Neural progenitor cell (in vitro differentiated cells): ENCODE data around the gene LIPK. TPM values are rescaled to one million over a fixed set of nuclear protein-coding genes. Genes with fewer than 3 reads are reported as not detected.
"Not testable (repeated sequence)": the region's sequence is repeated elsewhere in the genome, so short reads cannot be mapped to it uniquely, and the experiment has no call there.

Experiments
- DNase-seq: peaks from one replicate; pipeline ENCODE4 v3.0.0-alpha.2; 2016; ENCODE audit warnings: low spot score
- H2AFZ ChIP-seq: fragments of 200-600 bp; sonication (generic); replicated peaks from 2 replicates; pipeline ENCODE4 v1.6.1; 2016; ENCODE audit warnings: antibody characterized with exemption
- H3F3A ChIP-seq: fragments of 200-600 bp; sonication (generic); 2 replicates; pipeline ENCODE4 v1.6.1; 2016; ENCODE audit warnings: antibody characterized with exemption, low read depth
- H3K27ac ChIP-seq: fragments of 200-600 bp; sonication (generic); 2 replicates; pipeline ENCODE4 v1.5.1; 2016; ENCODE audit warnings: mild to moderate bottlenecking
- H3K27me3 ChIP-seq: fragments of 200-600 bp; sonication (generic); 2 replicates; pipeline ENCODE4 v1.6.1; 2016; ENCODE audit warnings: mild to moderate bottlenecking, moderate library complexity
- H3K36me3 ChIP-seq: fragments of 200-600 bp; sonication (generic); 2 replicates; pipeline ENCODE4 v1.5.1; 2016
- H3K4me1 ChIP-seq: fragments of 200-600 bp; sonication (generic); 2 replicates; pipeline ENCODE4 v1.6.1; 2016; ENCODE audit warnings: mixed run types
- H3K4me2 ChIP-seq: fragments of 200-600 bp; sonication (generic); 2 replicates; pipeline ENCODE4 v1.6.1; 2016
- H3K4me3 ChIP-seq: fragments of 200-600 bp; sonication (generic); 2 replicates; pipeline ENCODE4 v1.5.1; 2016
- H3K79me2 ChIP-seq: fragments of 200-600 bp; sonication (generic); 2 replicates; pipeline ENCODE4 v1.6.1; 2016; ENCODE audit warnings: low read depth
- H3K9ac ChIP-seq: fragments of 200-600 bp; sonication (generic); 2 replicates; pipeline ENCODE4 v1.6.1; 2016
- H3K9me3 ChIP-seq: fragments of 200-600 bp; sonication (generic); 2 replicates; pipeline ENCODE4 v1.5.1; 2016; ENCODE audit warnings: low read depth
- H4K20me1 ChIP-seq: fragments of 200-600 bp; sonication (generic); 2 replicates; pipeline ENCODE4 v1.6.1; 2016; ENCODE audit warnings: low read depth
- H3K27ac Mint-ChIP-seq: 3 replicates; pipeline ENCODE4 v1.8.0; 2021; ENCODE audit warnings: mixed read lengths
- H3K27me3 Mint-ChIP-seq: 2 replicates; pipeline ENCODE4 v1.8.0; 2022; ENCODE audit warnings: low read depth, mild to moderate bottlenecking, inconsistent platforms, moderate library complexity, mixed read lengths; ENCODE audit not compliant: insufficient read depth
- H3K36me3 Mint-ChIP-seq: 3 replicates; pipeline ENCODE4 v1.8.0; 2021; ENCODE audit warnings: mixed read lengths
- H3K4me1 Mint-ChIP-seq: 3 replicates; pipeline ENCODE4 v1.8.0; 2021; ENCODE audit warnings: mixed read lengths
- H3K4me3 Mint-ChIP-seq: 3 replicates; pipeline ENCODE4 v1.8.0; 2021; ENCODE audit warnings: mild to moderate bottlenecking, moderate library complexity, mixed read lengths
- H3K9me3 Mint-ChIP-seq: 3 replicates; pipeline ENCODE4 v1.8.0; 2020; ENCODE audit warnings: mixed read lengths
- EZH2 ChIP-seq: fragments of 200-600 bp; sonication (generic); IDR thresholded peaks from 2 replicates; pipeline ENCODE4 v1.6.1; 2017; ENCODE audit warnings: antibody characterized with exemption, mild to moderate bottlenecking, moderate library complexity
- EZH2phosphoT487 ChIP-seq: fragments of 200-600 bp; sonication (generic); IDR thresholded peaks from 2 replicates; pipeline ENCODE4 v1.6.1; 2017; ENCODE audit warnings: antibody characterized with exemption
- total RNA-seq: library from RNA; depleted of rRNA; stranded (reverse); fragments of >200 nt; gene quantifications from 2 replicates; pipeline ENCODE4 v1.2.3, GENCODE V29; 2015; ENCODE audit warnings: low replicate concordance
- TF ChIP-seq, protein P1 (sequence below): fragments of 200-600 bp; sonication (generic); IDR thresholded peaks from 2 replicates; pipeline ENCODE4 v1.5.1; 2017; ENCODE audit warnings: antibody characterized with exemption, mild to moderate bottlenecking

Gene LIPK
- total RNA-seq, 1 donor from 2014 or later, result not detected

- no peaks in the 10 kb centered on the region for H3K4me1 ChIP-seq
- H3K9ac ChIP-seq, result no peak overlapping the region
- no peak overlapping the region for H3K27ac ChIP-seq
- Mint-ChIP-seq H3K36me3 (no peaks in the 10 kb centered on the region), H3K4me1 (no peaks in the 10 kb centered on the region), H3K9me3 (no peaks in the 10 kb centered on the region), H3K27ac (no peak overlapping the region), H3K4me3 (no peak overlapping the region), H3K27me3 (peaks cover 3% of the 10 kb centered on the region)
- H4K20me1 ChIP-seq, result no peaks in the 10 kb centered on the region
- no peaks in the 10 kb centered on the region for H3K36me3 ChIP-seq
- no peaks in the 10 kb centered on the region for H3K79me2 ChIP-seq
- H3K9me3 ChIP-seq, result no peaks in the 10 kb centered on the region
- H2AFZ ChIP-seq, result no peak overlapping the region
- no peak overlapping the region for H3K4me3 ChIP-seq
- no peak for DNase-seq
- TF ChIP-seq EZH2 (no peak), EZH2phosphoT487 (no peak)
- TF ChIP-seq, protein P1, sequence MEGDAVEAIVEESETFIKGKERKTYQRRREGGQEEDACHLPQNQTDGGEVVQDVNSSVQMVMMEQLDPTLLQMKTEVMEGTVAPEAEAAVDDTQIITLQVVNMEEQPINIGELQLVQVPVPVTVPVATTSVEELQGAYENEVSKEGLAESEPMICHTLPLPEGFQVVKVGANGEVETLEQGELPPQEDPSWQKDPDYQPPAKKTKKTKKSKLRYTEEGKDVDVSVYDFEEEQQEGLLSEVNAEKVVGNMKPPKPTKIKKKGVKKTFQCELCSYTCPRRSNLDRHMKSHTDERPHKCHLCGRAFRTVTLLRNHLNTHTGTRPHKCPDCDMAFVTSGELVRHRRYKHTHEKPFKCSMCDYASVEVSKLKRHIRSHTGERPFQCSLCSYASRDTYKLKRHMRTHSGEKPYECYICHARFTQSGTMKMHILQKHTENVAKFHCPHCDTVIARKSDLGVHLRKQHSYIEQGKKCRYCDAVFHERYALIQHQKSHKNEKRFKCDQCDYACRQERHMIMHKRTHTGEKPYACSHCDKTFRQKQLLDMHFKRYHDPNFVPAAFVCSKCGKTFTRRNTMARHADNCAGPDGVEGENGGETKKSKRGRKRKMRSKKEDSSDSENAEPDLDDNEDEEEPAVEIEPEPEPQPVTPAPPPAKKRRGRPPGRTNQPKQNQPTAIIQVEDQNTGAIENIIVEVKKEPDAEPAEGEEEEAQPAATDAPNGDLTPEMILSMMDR, result no peak
- no peaks in the 10 kb centered on the region for H3F3A ChIP-seq
- H3K27me3 ChIP-seq, result no peaks in the 10 kb centered on the region
- no peak overlapping the region for H3K4me2 ChIP-seq
Measured at GRCh38 chr10:88660598-88660884, 45.5 kb upstream of the LIPK start.

DNA sequence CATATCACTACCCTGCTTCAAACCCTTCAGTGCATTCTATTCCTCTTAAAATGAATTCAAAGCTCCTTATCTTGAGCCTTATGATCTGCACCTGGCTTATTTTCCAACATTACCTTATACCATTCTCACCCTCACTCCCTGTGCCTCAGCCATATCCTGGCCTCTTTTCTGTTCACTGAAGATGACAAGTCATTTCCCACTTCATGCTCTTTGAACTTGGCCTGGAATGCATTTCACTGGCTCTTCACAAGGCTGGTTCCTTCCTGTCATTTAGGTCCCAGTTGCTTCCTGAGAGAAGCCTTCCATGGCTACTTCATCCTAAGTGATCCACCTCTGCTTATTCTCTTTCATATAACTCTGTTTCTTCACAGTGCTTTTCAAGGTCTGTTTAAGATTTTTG, 45.0 kb upstream of the LIPK start:
- no peak overlapping the region for H2AFZ ChIP-seq
- Mint-ChIP-seq H3K9me3 (no peaks in the 10 kb centered on the region), H3K27me3 (peaks cover 3% of the 10 kb centered on the region)

DNA sequence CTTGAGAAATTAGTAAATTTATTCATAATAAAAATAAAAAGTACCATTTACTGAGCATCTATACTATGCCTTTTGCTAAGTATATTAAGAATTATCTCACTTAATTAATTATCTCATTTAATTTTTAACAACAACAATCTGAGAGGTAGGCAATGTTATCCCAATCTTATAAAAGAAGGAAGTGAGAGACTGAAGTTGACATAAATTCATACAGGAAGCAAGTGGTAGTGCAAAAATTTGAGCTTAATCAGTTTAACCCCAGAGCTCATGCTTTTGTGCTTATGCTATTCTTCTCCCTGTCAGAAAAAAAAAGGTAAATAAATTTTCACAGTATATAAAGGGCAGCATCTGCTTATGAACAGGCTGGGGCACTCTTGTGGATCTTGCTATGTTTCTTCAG, 44.5 kb upstream of the LIPK start:
- Mint-ChIP-seq H3K9me3 (no peaks in the 10 kb centered on the region), H3K36me3 (no peaks in the 10 kb centered on the region), H3K4me3 (no peak overlapping the region), H3K4me1 (no peaks in the 10 kb centered on the region), H3K27me3 (peaks cover 3% of the 10 kb centered on the region), H3K27ac (no peak overlapping the region)
- no peak overlapping the region for H2AFZ ChIP-seq
- no peak overlapping the region for H3K4me2 ChIP-seq
- H3F3A ChIP-seq, result no peaks in the 10 kb centered on the region
- TF ChIP-seq, protein P1, result no peak
- no peak for TF ChIP-seq EZH2phosphoT487
- no peak for TF ChIP-seq EZH2
- no peak overlapping the region for H3K9ac ChIP-seq
- H3K4me3 ChIP-seq, result no peak overlapping the region
- no peaks in the 10 kb centered on the region for H3K9me3 ChIP-seq
- H3K36me3 ChIP-seq, result no peaks in the 10 kb centered on the region
- no peaks in the 10 kb centered on the region for H3K4me1 ChIP-seq
- no peak overlapping the region for H3K27ac ChIP-seq
- H3K79me2 ChIP-seq, result no peaks in the 10 kb centered on the region
- H3K27me3 ChIP-seq, result no peaks in the 10 kb centered on the region
- DNase-seq, result no peak
- no peaks in the 10 kb centered on the region for H4K20me1 ChIP-seq

More for the DNA sequence above, 45.0 kb upstream of the LIPK start:
- H3K4me3 ChIP-seq, result no peak overlapping the region
- no peak overlapping the region for H3K27ac ChIP-seq
- TF ChIP-seq EZH2phosphoT487 (no peak), EZH2 (no peak)
- TF ChIP-seq, protein P1, result no peak
- no peak overlapping the region for H3K9ac ChIP-seq
- DNase-seq, result no peak
- no peak overlapping the region for H3K4me2 ChIP-seq
- Mint-ChIP-seq H3K4me1 (no peaks in the 10 kb centered on the region), H3K4me3 (no peak overlapping the region), H3K36me3 (no peaks in the 10 kb centered on the region), H3K27ac (no peak overlapping the region)
- no peaks in the 10 kb centered on the region for H4K20me1 ChIP-seq
- H3K4me1 ChIP-seq, result no peaks in the 10 kb centered on the region
- no peaks in the 10 kb centered on the region for H3K79me2 ChIP-seq
- no peaks in the 10 kb centered on the region for H3K27me3 ChIP-seq
- no peaks in the 10 kb centered on the region for H3K36me3 ChIP-seq
- no peaks in the 10 kb centered on the region for H3F3A ChIP-seq
- no peaks in the 10 kb centered on the region for H3K9me3 ChIP-seq

GRCh38 chr10:88663153-88663552, 42.9 kb upstream of the LIPK start:
- not testable (repeated sequence) for H3K27ac ChIP-seq, H3F3A ChIP-seq, DNase-seq, H3K9ac ChIP-seq, H2AFZ ChIP-seq, H3K27ac Mint-ChIP-seq, H3K27me3 ChIP-seq, H3K4me3 ChIP-seq, H3K4me2 ChIP-seq, H3K36me3 Mint-ChIP-seq, H3K4me1 ChIP-seq, H3K79me2 ChIP-seq, H3K9me3 Mint-ChIP-seq, H4K20me1 ChIP-seq, H3K9me3 ChIP-seq, H3K36me3 ChIP-seq, H3K4me1 Mint-ChIP-seq, H3K27me3 Mint-ChIP-seq
- H3K4me3 Mint-ChIP-seq, result peak overlapping the region; percentile 35
